Measurements from ENCODE around the gene APPL1. TPM values are rescaled to one million over a fixed set of nuclear protein-coding genes. Genes with fewer than 3 reads are reported as not detected.

APPL1 gene
- total RNA-seq, 1 donor from 2014 or later: 46.0 TPM

DNA sequence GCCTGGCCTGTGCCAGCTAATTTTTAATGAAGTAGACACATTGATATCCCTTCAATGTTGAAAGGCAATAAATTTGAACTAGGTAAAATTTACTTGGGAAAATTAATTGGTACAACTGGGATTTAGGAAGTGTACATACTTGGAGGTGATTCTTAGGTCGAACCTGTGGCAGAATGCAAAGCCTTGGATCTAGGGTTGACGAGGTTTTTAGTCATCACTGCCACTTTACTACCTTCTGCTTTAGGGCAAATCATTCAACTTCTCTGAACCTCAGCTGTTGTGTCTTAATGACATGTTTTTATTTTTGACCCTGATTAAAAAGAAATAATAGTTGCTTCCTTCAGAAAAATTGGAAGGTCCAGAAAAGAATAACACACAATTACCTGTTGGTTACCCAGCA is 2.5 kb downstream of the APPL1 start:
- Mint-ChIP-seq H3K4me3 (no peak overlapping the region), H3K4me1 (ENCODE audit: low read depth) (peaks cover 39% of the 10 kb centered on the region), H3K27ac (no peak overlapping the region), H3K27me3 (ENCODE audit: insufficient read depth) (peaks cover 2% of the 10 kb centered on the region), H3K36me3 (ENCODE audit: low read depth) (peaks cover 4% of the 10 kb centered on the region), H3K9me3 (no peaks in the 10 kb centered on the region)
- intact Hi-C loops (cut with micrococcal nuclease): no loop called here
- DNase-seq (ENCODE audit: low spot score): no peak

- Mint-ChIP-seq H3K4me1 (ENCODE audit: low read depth) (peaks cover 19% of the 10 kb centered on the region), H3K27ac (no peak overlapping the region), H3K4me3 (no peak overlapping the region), H3K27me3 (ENCODE audit: insufficient read depth) (peaks cover 2% of the 10 kb centered on the region), H3K9me3 (peaks cover 2% of the 10 kb centered on the region), H3K36me3 (ENCODE audit: low read depth) (peaks cover 12% of the 10 kb centered on the region)
- no peak for DNase-seq (ENCODE audit: low spot score)
- intact Hi-C loops (cut with micrococcal nuclease): no loop called here
Measured at GRCh38 chr3:57233799-57234198, 6.3 kb downstream of the APPL1 start.

DNA sequence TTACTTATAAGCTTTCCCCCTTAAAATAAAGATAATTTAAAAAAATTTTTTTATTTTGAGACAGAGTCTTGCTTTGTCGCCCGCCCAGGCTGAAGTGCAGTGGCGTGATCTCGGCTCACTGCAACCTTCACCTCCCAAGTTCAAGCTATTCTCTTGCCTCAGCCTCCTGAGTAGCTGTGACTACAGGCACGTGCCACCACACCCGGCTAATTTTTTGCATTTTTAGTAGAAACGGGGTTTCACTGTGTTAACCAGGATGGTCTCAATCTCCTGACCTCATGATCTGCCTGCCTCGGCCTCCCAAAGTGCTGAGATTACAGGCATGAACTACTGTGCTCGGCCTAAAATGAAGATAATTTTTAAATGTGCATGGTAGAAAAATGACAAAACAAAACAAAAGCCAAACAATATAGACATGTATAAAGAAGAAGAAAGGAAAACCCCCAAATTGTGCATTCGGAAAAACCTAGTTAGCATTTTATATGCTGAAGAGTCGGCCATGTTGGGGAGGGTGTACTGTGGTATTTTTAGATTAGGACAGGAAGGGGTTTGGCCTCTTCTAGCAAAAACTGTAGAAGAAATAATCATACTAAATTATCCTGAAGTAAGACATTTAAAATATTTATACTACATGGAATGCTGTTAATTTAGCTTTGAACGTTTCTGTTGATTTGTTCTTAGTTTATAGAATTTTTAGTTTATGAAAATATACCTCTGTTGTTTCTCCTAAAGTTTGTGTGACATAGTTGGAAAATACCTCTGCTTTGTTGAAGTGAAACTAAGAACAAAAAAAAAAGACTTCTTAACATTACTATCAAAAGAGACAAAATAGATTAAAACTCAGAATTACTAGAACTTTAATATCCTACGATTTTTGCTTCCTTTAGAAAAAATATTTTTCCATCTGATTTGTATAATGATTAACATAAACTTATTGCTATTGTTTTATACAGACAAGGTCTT is 7.4 kb downstream of the APPL1 start:
- intact Hi-C loops (cut with micrococcal nuclease): no loop called here
- peaks cover 8% of the 10 kb centered on the region for H3K4me1 Mint-ChIP-seq (ENCODE audit: low read depth)
- H3K36me3 Mint-ChIP-seq (ENCODE audit: low read depth): peaks cover 20% of the 10 kb centered on the region
- no peak for DNase-seq (ENCODE audit: low spot score)
- no peaks in the 10 kb centered on the region for H3K27me3 Mint-ChIP-seq (ENCODE audit: insufficient read depth)
- H3K9me3 Mint-ChIP-seq: peaks cover 4% of the 10 kb centered on the region
- H3K27ac Mint-ChIP-seq: no peak overlapping the region
- H3K4me3 Mint-ChIP-seq: no peak overlapping the region

GRCh38 chr3:57244946-57245345 is 17.4 kb downstream of the APPL1 start:
- Mint-ChIP-seq H3K9me3 (no peaks in the 10 kb centered on the region), H3K27me3 (ENCODE audit: insufficient read depth) (no peaks in the 10 kb centered on the region), H3K4me1 (ENCODE audit: low read depth) (no peaks in the 10 kb centered on the region), H3K4me3 (no peak overlapping the region), H3K36me3 (ENCODE audit: low read depth) (peaks cover 42% of the 10 kb centered on the region), H3K27ac (no peak overlapping the region)
- intact Hi-C loops (cut with micrococcal nuclease): no loop called here
- DNase-seq (ENCODE audit: low spot score): no peak

DNA sequence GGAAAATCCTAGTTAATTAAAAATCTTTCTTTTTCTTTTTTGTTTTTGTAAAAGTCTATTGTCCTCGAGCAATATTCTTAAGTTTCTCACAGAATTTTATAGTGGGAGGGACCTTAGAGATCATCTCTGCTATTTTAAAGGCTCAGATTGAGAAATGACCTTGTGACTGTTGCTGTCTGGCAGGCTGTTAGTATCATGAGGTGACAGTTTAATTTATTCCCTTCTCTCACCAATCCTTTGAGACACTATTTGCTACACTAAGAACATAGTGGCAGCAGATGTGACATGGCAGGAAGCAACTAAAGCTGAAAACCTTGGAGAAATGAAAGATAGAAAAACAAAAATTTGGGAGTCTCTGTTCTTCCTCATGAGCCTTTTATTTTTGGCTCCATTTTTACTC is 24.9 kb downstream of the APPL1 start:
- intact Hi-C loops (cut with micrococcal nuclease): no loop called here
- H3K27ac Mint-ChIP-seq: no peak overlapping the region
- no peak overlapping the region for H3K4me3 Mint-ChIP-seq
- DNase-seq (ENCODE audit: low spot score): no peak
- peaks cover 27% of the 10 kb centered on the region for H3K36me3 Mint-ChIP-seq (ENCODE audit: low read depth)
- no peaks in the 10 kb centered on the region for H3K4me1 Mint-ChIP-seq (ENCODE audit: low read depth)
- no peaks in the 10 kb centered on the region for H3K9me3 Mint-ChIP-seq
- H3K27me3 Mint-ChIP-seq (ENCODE audit: insufficient read depth): no peaks in the 10 kb centered on the region

DNA sequence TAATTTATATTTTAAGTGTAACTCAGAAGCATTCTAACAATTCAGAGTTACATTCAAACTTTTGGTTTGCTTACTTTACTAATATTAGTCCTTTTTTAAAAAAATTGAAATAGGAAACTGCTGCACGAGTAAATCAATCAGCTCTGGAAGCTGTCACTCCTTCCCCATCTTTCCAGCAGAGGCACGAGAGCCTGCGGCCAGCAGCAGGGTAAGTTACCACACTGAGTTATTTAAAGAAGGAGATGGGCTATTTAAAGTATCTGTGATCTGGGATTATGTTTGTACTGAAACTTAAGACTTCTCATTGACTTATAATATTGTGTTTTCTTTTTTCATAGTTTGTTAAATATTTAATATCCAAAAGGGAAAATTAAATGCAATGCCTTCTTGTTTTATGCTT is 29.3 kb downstream of the APPL1 start:
- intact Hi-C loops (cut with micrococcal nuclease): no loop called here
- Mint-ChIP-seq H3K4me1 (ENCODE audit: low read depth) (no peaks in the 10 kb centered on the region), H3K27me3 (ENCODE audit: insufficient read depth) (no peaks in the 10 kb centered on the region), H3K27ac (no peak overlapping the region), H3K4me3 (no peak overlapping the region), H3K36me3 (ENCODE audit: low read depth) (peaks cover 33% of the 10 kb centered on the region), H3K9me3 (no peaks in the 10 kb centered on the region)
- DNase-seq (ENCODE audit: low spot score): no peak

- Mint-ChIP-seq H3K36me3 (ENCODE audit: low read depth) (peaks cover 34% of the 10 kb centered on the region), H3K4me1 (ENCODE audit: low read depth) (no peaks in the 10 kb centered on the region), H3K27me3 (ENCODE audit: insufficient read depth) (no peaks in the 10 kb centered on the region), H3K4me3 (no peak overlapping the region), H3K9me3 (no peaks in the 10 kb centered on the region), H3K27ac (no peak overlapping the region)
- intact Hi-C loops (cut with micrococcal nuclease): no loop called here
- DNase-seq (ENCODE audit: low spot score): no peak
Measured at GRCh38 chr3:57257678-57258077, 30.1 kb downstream of the APPL1 start.

DNA sequence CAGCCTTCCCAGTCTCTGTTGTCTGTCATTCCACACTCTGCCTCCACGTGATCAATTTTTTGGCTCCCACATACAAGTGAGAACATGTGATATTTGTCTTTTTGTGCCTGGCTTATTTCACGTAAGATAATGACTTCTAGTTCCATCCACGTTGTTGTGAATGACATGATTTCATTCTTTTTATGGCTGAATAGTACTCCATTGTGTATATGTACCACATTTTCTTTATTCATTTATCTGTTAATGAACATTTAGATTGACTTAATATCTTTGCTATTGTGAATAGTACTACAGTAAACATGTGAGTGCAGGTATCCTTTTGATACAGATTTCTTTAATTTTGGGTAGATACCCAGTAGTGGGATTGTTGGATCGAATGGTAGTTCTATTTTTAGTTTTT is 33.6 kb downstream of the APPL1 start:
- H3K27ac Mint-ChIP-seq: no peak overlapping the region
- DNase-seq (ENCODE audit: low spot score): no peak
- H3K9me3 Mint-ChIP-seq: peaks cover 15% of the 10 kb centered on the region
- H3K4me1 Mint-ChIP-seq (ENCODE audit: low read depth): no peaks in the 10 kb centered on the region
- intact Hi-C loops (cut with micrococcal nuclease): no loop called here
- H3K4me3 Mint-ChIP-seq: no peak overlapping the region
- H3K36me3 Mint-ChIP-seq (ENCODE audit: low read depth): peaks cover 54% of the 10 kb centered on the region
- H3K27me3 Mint-ChIP-seq (ENCODE audit: insufficient read depth): no peaks in the 10 kb centered on the region

DNA sequence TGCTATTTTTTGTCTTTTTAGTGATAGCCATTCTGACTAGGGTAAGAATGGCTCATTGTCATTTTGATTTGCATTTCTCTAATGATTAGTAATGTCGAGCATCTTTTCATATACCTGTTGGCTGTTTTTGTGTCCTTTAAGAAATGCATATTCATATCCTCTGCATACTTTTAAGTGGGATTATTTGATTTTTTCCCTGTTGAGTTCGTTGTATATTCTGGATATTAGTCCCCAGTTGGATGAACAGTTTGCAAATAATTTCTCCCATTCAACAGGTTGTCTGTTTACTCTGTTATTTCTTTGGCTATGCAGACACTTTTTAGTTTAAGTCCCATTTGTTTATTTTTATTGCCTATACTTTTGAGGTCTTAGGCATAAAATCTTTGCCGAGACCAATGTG is 34.4 kb downstream of the APPL1 start:
- Mint-ChIP-seq H3K27me3 (ENCODE audit: insufficient read depth) (no peaks in the 10 kb centered on the region), H3K36me3 (ENCODE audit: low read depth) (peaks cover 61% of the 10 kb centered on the region), H3K27ac (no peak overlapping the region), H3K4me1 (ENCODE audit: low read depth) (no peaks in the 10 kb centered on the region), H3K4me3 (no peak overlapping the region), H3K9me3 (peaks cover 15% of the 10 kb centered on the region)
- no peak for DNase-seq (ENCODE audit: low spot score)
- intact Hi-C loops (cut with micrococcal nuclease): no loop called here

GRCh38 chr3:57268416-57268815 is 40.9 kb downstream of the APPL1 start:
- no peak for DNase-seq (ENCODE audit: low spot score)
- Mint-ChIP-seq H3K4me1 (ENCODE audit: low read depth) (no peaks in the 10 kb centered on the region), H3K27ac (no peak overlapping the region), H3K36me3 (ENCODE audit: low read depth) (peaks cover 55% of the 10 kb centered on the region), H3K9me3 (peaks cover 12% of the 10 kb centered on the region), H3K27me3 (ENCODE audit: insufficient read depth) (no peaks in the 10 kb centered on the region), H3K4me3 (no peak overlapping the region)
- intact Hi-C loops (cut with micrococcal nuclease): no loop called here

GRCh38 chr3:57274845-57275244 is 47.3 kb downstream of the APPL1 start:
- no peaks in the 10 kb centered on the region for H3K4me1 Mint-ChIP-seq (ENCODE audit: low read depth)
- no peaks in the 10 kb centered on the region for H3K9me3 Mint-ChIP-seq
- H3K36me3 Mint-ChIP-seq (ENCODE audit: low read depth): peaks cover 14% of the 10 kb centered on the region
- no peak overlapping the region for H3K4me3 Mint-ChIP-seq
- no peaks in the 10 kb centered on the region for H3K27me3 Mint-ChIP-seq (ENCODE audit: insufficient read depth)
- H3K27ac Mint-ChIP-seq: no peak overlapping the region
- no peak for DNase-seq (ENCODE audit: low spot score)
- intact Hi-C loops (cut with micrococcal nuclease): no loop called here

DNA sequence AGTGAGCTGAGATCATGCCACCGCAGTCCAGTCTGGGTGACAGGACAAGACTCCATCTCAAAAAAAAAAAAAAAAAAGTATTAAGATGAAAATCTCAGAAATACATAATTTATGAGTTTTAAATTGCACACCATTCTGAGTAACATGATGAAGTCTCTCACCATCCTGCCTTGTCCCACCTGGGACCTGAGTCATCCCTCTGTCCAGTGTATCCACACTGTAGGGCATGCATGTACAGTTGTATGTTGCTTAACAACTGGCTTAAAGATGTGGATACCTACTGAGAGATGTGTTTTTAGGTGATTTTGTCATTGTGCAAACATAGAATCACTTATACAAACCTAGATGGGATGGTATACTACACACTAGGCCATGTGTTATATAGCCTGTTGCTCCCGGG is 47.9 kb downstream of the APPL1 start:
- Mint-ChIP-seq H3K27ac (no peak overlapping the region), H3K4me3 (no peak overlapping the region), H3K9me3 (no peaks in the 10 kb centered on the region), H3K36me3 (ENCODE audit: low read depth) (peaks cover 14% of the 10 kb centered on the region), H3K4me1 (ENCODE audit: low read depth) (no peaks in the 10 kb centered on the region), H3K27me3 (ENCODE audit: insufficient read depth) (no peaks in the 10 kb centered on the region)
- no peak for DNase-seq (ENCODE audit: low spot score)
- intact Hi-C loops (cut with micrococcal nuclease): no loop called here

- no peaks in the 10 kb centered on the region for H3K27me3 Mint-ChIP-seq (ENCODE audit: insufficient read depth)
- intact Hi-C loops (cut with micrococcal nuclease): no loop called here
- no peak for DNase-seq (ENCODE audit: low spot score)
- H3K9me3 Mint-ChIP-seq: no peaks in the 10 kb centered on the region
- H3K4me1 Mint-ChIP-seq (ENCODE audit: low read depth): no peaks in the 10 kb centered on the region
- peaks cover 4% of the 10 kb centered on the region for H3K36me3 Mint-ChIP-seq (ENCODE audit: low read depth)
- H3K4me3 Mint-ChIP-seq: no peak overlapping the region
- no peak overlapping the region for H3K27ac Mint-ChIP-seq
Measured at GRCh38 chr3:57278237-57278636, 50.7 kb downstream of the APPL1 start.
